ENCODE results near the gene RCOR3. TPM values are rescaled to one million over a fixed set of nuclear protein-coding genes. Genes with fewer than 3 reads are reported as not detected.

RCOR3 gene
- total and polyA plus RNA-seq, 2 of the 8 experiments (the other 6 are each of a cell fraction or from before 2014, with no cell fraction given), result 21.4 to 36.3 TPM

GRCh38 chr1:211285196-211285595, 26.0 kb downstream of the RCOR3 start (continued):
- no peak for TF ChIP-seq SRF (IDR thresholded peaks at IDR 0.05; ENCODE audit: low read depth, low read length)
- no peak for TF ChIP-seq PHF8 (conservative IDR thresholded peaks at IDR 0.05; ENCODE audit: low read depth, low read length)
- no peak for TF ChIP-seq KDM1A (IDR thresholded peaks at IDR 0.05; ENCODE audit: borderline replicate concordance, low read length)
- no peak for TF ChIP-seq ATF2 (IDR thresholded peaks at IDR 0.05; ENCODE audit: low read length)
- no peak for TF ChIP-seq ZNF274 (IDR thresholded peaks at IDR 0.05; ENCODE audit: borderline replicate concordance, extremely low read depth, low read length)
